Activated CD4-positive, alpha-beta T cell treated with anti-CD3 and anti-CD28 coated beads for 36 hours (primary cell): ENCODE data around the gene INPP5A. TPM values are rescaled to one million over a fixed set of nuclear protein-coding genes. Genes with fewer than 3 reads are reported as not detected.
"Not testable (repeated sequence)": the region's sequence is repeated elsewhere in the genome, so short reads cannot be mapped to it uniquely, and the experiment has no call there.

ENCODE experiments used
- ATAC-seq: fragments of 200-7000 bp; cut with Tn5 transposase; one replicate; pipeline ENCODE4 v1.10.0; 2021; ENCODE audit warnings: mild to moderate bottlenecking, moderate library complexity
- CTCF ChIA-PET: fragments of 350-600 bp; sonication (Branson Sonifier 250); formaldehyde crosslinking; loops from one replicate; lab custom pipeline; 2021; ENCODE audit warnings: antibody characterized with exemption; lab: Charles Lee
- POLR2A ChIA-PET: fragments of 350-600 bp; sonication (Branson Sonifier 250); formaldehyde crosslinking; loops from one replicate; lab custom pipeline; 2021; ENCODE audit warnings: antibody characterized with exemption, inconsistent platforms; lab: Charles Lee
- DNase-seq: peaks from one replicate; pipeline ENCODE4 v3.0.0-alpha.2; 2020
- H3K27ac Mint-ChIP-seq: one replicate; pipeline ENCODE4 v1.8.0; 2021; ENCODE audit warnings: mixed read lengths
- H3K27me3 Mint-ChIP-seq: one replicate; pipeline ENCODE4 v1.8.0; 2021; ENCODE audit warnings: mixed read lengths
- H3K36me3 Mint-ChIP-seq: one replicate; pipeline ENCODE4 v1.8.0; 2021; ENCODE audit warnings: low read depth, mixed read lengths
- H3K4me1 Mint-ChIP-seq: one replicate; pipeline ENCODE4 v1.8.0; 2021; ENCODE audit warnings: mixed read lengths
- H3K4me3 Mint-ChIP-seq: one replicate; pipeline ENCODE4 v1.8.0; 2021; ENCODE audit warnings: mild to moderate bottlenecking, moderate library complexity, mixed read lengths
- H3K9me3 Mint-ChIP-seq: one replicate; pipeline ENCODE4 v1.8.0; 2021; ENCODE audit warnings: low read depth, mixed read lengths
- intact Hi-C, 2 experiments: fragments of 100-400 bp; cut with DNase I in 1 of 2; cut with micrococcal nuclease in 1 of 2; formaldehyde crosslinking; loops; one replicate each; pipeline versions ENCODE4 v1.14.2 to v1.15.1; 2022 to 2024; cut with DNase I, micrococcal nuclease
- total RNA-seq, 2 experiments: library from RNA; stranded (reverse); gene quantifications; one replicate each; pipeline ENCODE4 v1.2.3, GENCODE V29; 2021

Gene INPP5A
- total RNA-seq, 2 experiments from 2014 or later, result 8.1 to 9.3 TPM

- Mint-ChIP-seq H3K4me3 (no peak overlapping the region), H3K36me3 (no peaks in the 10 kb centered on the region), H3K27ac (no peak overlapping the region), H3K9me3 (no peaks in the 10 kb centered on the region), H3K27me3 (no peaks in the 10 kb centered on the region), H3K4me1 (no peaks in the 10 kb centered on the region)
- CTCF ChIA-PET, result no interaction called here
- DNase-seq, result no peak
- POLR2A ChIA-PET, result no interaction called here
- ATAC-seq, result no peak
- intact Hi-C loops, result no loop called here
Observed at GRCh38 chr10:132796846-132797245, 259.3 kb downstream of the INPP5A start.

GRCh38 chr10:132797986-132798385 lies 260.4 kb downstream of the INPP5A start:
- DNase-seq, H3K27ac Mint-ChIP-seq, H3K27me3 Mint-ChIP-seq, H3K9me3 Mint-ChIP-seq, CTCF ChIA-PET, H3K36me3 Mint-ChIP-seq, ATAC-seq, intact Hi-C loops, POLR2A ChIA-PET, H3K4me1 Mint-ChIP-seq, H3K4me3 Mint-ChIP-seq: not testable (repeated sequence)

- POLR2A ChIA-PET, result no interaction called here
- DNase-seq, result no peak
- ATAC-seq, result no peak
- Mint-ChIP-seq H3K27ac (no peak overlapping the region), H3K27me3 (no peaks in the 10 kb centered on the region), H3K4me3 (no peak overlapping the region), H3K9me3 (no peaks in the 10 kb centered on the region), H3K36me3 (no peaks in the 10 kb centered on the region), H3K4me1 (no peaks in the 10 kb centered on the region)
- CTCF ChIA-PET, result interaction anchor here (0.5 kb wide), 1 partner anchor 24 kb away, joined by 3 read pairs; no protein-coding TSS in a partner anchor
- intact Hi-C loops, result no loop called here
Observed at GRCh38 chr10:132798403-132798802, 260.8 kb downstream of the INPP5A start.

- H3K4me3 Mint-ChIP-seq, result no peak overlapping the region
- H3K27ac Mint-ChIP-seq, result no peak overlapping the region
- intact Hi-C loops, result no loop called here
- no peaks in the 10 kb centered on the region for H3K27me3 Mint-ChIP-seq
- H3K4me1 Mint-ChIP-seq, result no peaks in the 10 kb centered on the region
- DNase-seq (no peak), ATAC-seq (no peak)
- H3K36me3 Mint-ChIP-seq, result no peaks in the 10 kb centered on the region
- no peaks in the 10 kb centered on the region for H3K9me3 Mint-ChIP-seq
- CTCF ChIA-PET, result interaction anchor here (0.5 kb wide), 1 partner anchor 24 kb away, joined by 3 read pairs; no protein-coding TSS in a partner anchor
- POLR2A ChIA-PET, result no interaction called here
Observed at GRCh38 chr10:132798876-132799275, 261.3 kb downstream of the INPP5A start.

- no peak overlapping the region for H3K4me3 Mint-ChIP-seq
- ATAC-seq, result no peak
- no peaks in the 10 kb centered on the region for H3K27me3 Mint-ChIP-seq
- ChIA-PET POLR2A (no interaction called here), CTCF (no interaction called here)
- DNase-seq, result no peak
- no peak overlapping the region for H3K27ac Mint-ChIP-seq
- no peaks in the 10 kb centered on the region for H3K36me3 Mint-ChIP-seq
- H3K9me3 Mint-ChIP-seq, result no peaks in the 10 kb centered on the region
- H3K4me1 Mint-ChIP-seq, result no peaks in the 10 kb centered on the region
- intact Hi-C loops, result no loop called here
Observed at GRCh38 chr10:132799865-132800264, 262.3 kb downstream of the INPP5A start.

GRCh38 chr10:132802048-132802447 lies 264.5 kb downstream of the INPP5A start:
- Mint-ChIP-seq H3K27ac (no peak overlapping the region), H3K9me3 (no peaks in the 10 kb centered on the region), H3K4me1 (no peaks in the 10 kb centered on the region), H3K4me3 (no peak overlapping the region), H3K36me3 (no peaks in the 10 kb centered on the region), H3K27me3 (no peaks in the 10 kb centered on the region)
- ChIA-PET POLR2A (no interaction called here), CTCF (interaction anchor here (0.9 kb wide), 1 partner anchor 34 kb away, joined by 3 read pairs; no protein-coding TSS in a partner anchor)
- intact Hi-C loops, result no loop called here
- DNase-seq (no peak), ATAC-seq (no peak)

- POLR2A ChIA-PET, result no interaction called here
- Mint-ChIP-seq H3K9me3 (no peaks in the 10 kb centered on the region), H3K27me3 (no peaks in the 10 kb centered on the region), H3K36me3 (no peaks in the 10 kb centered on the region), H3K4me3 (no peak overlapping the region), H3K27ac (no peak overlapping the region), H3K4me1 (no peaks in the 10 kb centered on the region)
- CTCF ChIA-PET, result no interaction called here
- intact Hi-C loops, result no loop called here
- no peak for DNase-seq
- ATAC-seq, result no peak
Observed at GRCh38 chr10:132802694-132803320, 265.2 kb downstream of the INPP5A start.

- no peak overlapping the region for H3K4me3 Mint-ChIP-seq
- no peaks in the 10 kb centered on the region for H3K36me3 Mint-ChIP-seq
- ATAC-seq, result no peak
- no peaks in the 10 kb centered on the region for H3K4me1 Mint-ChIP-seq
- no peaks in the 10 kb centered on the region for H3K9me3 Mint-ChIP-seq
- no peaks in the 10 kb centered on the region for H3K27me3 Mint-ChIP-seq
- POLR2A ChIA-PET, result no interaction called here
- DNase-seq, result no peak
- no peak overlapping the region for H3K27ac Mint-ChIP-seq
- intact Hi-C loops, result no loop called here
- CTCF ChIA-PET, result interaction anchor here (0.6 kb wide), 1 partner anchor 118 kb away, joined by 3 read pairs; no protein-coding TSS in a partner anchor
Observed at GRCh38 chr10:132803416-132804210, 266.0 kb downstream of the INPP5A start.

GRCh38 chr10:132804287-132804686 lies 266.7 kb downstream of the INPP5A start:
- no peaks in the 10 kb centered on the region for H3K9me3 Mint-ChIP-seq
- ChIA-PET POLR2A (no interaction called here), CTCF (no interaction called here)
- DNase-seq (no peak), ATAC-seq (no peak)
- intact Hi-C loops, result no loop called here
- H3K27me3 Mint-ChIP-seq, result no peaks in the 10 kb centered on the region
- H3K27ac Mint-ChIP-seq, result no peak overlapping the region
- no peak overlapping the region for H3K4me3 Mint-ChIP-seq
- no peaks in the 10 kb centered on the region for H3K36me3 Mint-ChIP-seq
- H3K4me1 Mint-ChIP-seq, result no peaks in the 10 kb centered on the region

GRCh38 chr10:132804785-132805426 lies 267.3 kb downstream of the INPP5A start:
- DNase-seq (no peak), ATAC-seq (no peak)
- intact Hi-C loops, result no loop called here
- H3K4me1 Mint-ChIP-seq, result no peaks in the 10 kb centered on the region
- POLR2A ChIA-PET, result no interaction called here
- H3K27me3 Mint-ChIP-seq, result no peaks in the 10 kb centered on the region
- H3K36me3 Mint-ChIP-seq, result no peaks in the 10 kb centered on the region
- H3K4me3 Mint-ChIP-seq, result no peak overlapping the region
- CTCF ChIA-PET, result no interaction called here
- H3K9me3 Mint-ChIP-seq, result no peaks in the 10 kb centered on the region
- no peak overlapping the region for H3K27ac Mint-ChIP-seq

GRCh38 chr10:132805599-132805998 lies 268.0 kb downstream of the INPP5A start:
- no peak overlapping the region for H3K4me3 Mint-ChIP-seq
- no peak overlapping the region for H3K27ac Mint-ChIP-seq
- no peaks in the 10 kb centered on the region for H3K36me3 Mint-ChIP-seq
- ATAC-seq, result no peak
- no peaks in the 10 kb centered on the region for H3K4me1 Mint-ChIP-seq
- ChIA-PET CTCF (interaction anchor here (0.7 kb wide), 1 partner anchor 451 kb away, joined by 5 read pairs; no protein-coding TSS in a partner anchor), POLR2A (no interaction called here)
- DNase-seq, result no peak
- no peaks in the 10 kb centered on the region for H3K9me3 Mint-ChIP-seq
- intact Hi-C loops, result no loop called here
- H3K27me3 Mint-ChIP-seq, result no peaks in the 10 kb centered on the region
